ENCODE results near the gene GPRC5C.

GPRC5C gene

DNA sequence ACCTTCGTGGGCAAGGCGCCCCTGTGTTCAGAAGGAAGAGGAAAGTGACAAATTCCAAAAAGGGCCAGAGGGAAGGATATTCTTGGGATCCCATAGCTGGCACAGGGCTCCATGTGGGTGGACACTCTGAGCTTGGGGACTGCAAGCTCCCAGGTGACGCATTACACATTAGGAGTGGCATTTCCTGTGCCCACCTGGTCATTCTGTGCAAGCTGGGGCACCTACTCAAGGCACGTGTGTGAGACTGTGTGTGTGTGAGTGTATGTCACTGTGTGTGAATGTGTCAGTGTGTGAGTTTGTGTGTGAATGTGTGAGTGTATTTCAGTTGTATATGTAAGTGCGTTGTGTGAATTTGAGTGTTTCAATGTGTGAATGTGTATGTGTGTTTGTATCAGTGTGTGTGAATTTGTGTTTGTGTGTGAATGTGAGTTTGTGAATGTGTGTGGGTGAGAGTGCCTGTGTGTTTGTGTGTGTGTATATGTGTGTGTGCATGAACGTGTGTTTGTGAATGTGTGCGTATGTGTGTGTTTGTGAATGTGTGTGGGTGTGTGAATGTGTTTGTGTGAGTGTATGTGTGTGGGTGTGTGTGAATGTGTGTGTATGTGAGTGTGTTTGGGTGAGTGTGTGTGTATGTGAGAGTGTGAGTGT is 33.0 kb downstream of the GPRC5C start:
- H3K4me3 ChIP-seq (ENCODE audit: low read depth, low read length) = peak overlapping the region; percentile 82
- DNase-seq (ENCODE audit: low read depth) = peak; percentile 14
- TF ChIP-seq CTCF (IDR thresholded peaks at IDR 0.05; ENCODE audit: insufficient read depth, low read depth, low read length, missing control alignments) = no peak

GRCh38 chr17:74465378-74466110 is 33.7 kb downstream of the GPRC5C start:
- DNase-seq (ENCODE audit: low read depth) = no peak

DNA sequence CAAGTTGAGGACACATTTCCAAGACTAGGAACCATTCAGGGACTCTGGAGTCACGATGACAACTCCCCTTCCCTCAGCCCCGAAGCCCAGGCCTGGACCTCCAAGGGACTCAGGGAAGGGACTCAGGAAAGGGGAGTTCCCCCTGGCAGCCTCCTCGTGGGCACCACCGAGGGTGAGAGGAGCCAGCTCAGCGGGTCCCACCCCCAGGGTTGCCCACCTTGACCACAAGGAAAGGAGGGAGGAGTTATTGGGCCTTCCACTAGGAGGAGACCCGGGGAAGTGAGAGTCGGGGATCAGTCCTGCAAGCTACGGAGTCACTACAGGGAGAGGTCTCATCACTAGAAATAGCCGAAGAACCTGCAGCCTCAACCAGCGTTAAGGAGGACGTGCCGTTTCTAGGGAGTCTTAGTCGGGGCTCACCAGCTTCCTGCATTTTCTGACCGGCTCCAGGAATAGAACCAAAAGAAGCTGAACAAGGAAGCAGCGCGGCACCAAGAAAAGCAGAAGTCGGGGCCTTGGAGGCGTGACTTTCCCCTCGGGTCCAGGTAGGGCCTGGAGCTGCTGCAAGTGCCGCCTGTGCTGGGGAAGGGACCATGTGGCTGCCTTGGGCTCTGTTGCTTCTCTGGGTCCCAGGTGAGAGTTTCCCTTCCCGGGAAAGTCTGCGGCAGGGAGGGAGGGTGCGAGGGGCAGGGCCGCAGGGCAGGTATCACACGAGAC is 34.4 kb downstream of the GPRC5C start, which contains the start of gene CD300A:
Gene CD300A (plus strand): TSS at position 524 of the 717 bp plus-strand sequence. CDS start 70 bp downstream, at position 594.
- DNase-seq (ENCODE audit: low read depth) = peak; percentile 68
- peak; percentile 11 for TF ChIP-seq CTCF (IDR thresholded peaks at IDR 0.05; ENCODE audit: insufficient read depth, low read depth, low read length, missing control alignments)
- H3K4me3 ChIP-seq (ENCODE audit: low read depth, low read length) = peak within 1 kb of the TSS; percentile 82

More at GRCh38 chr17:74465378-74466110, 33.7 kb downstream of the GPRC5C start:
- peak overlapping the region; percentile 82 for H3K4me3 ChIP-seq (ENCODE audit: low read depth, low read length)
- no peak for TF ChIP-seq CTCF (IDR thresholded peaks at IDR 0.05; ENCODE audit: insufficient read depth, low read depth, low read length, missing control alignments)

GRCh38 chr17:74466828-74467184 is 34.9 kb downstream of the GPRC5C start:
- peak; percentile 45 for DNase-seq (ENCODE audit: low read depth)
- TF ChIP-seq CTCF (IDR thresholded peaks at IDR 0.05; ENCODE audit: insufficient read depth, low read depth, low read length, missing control alignments) = no peak
- peak overlapping the region; percentile 82 for H3K4me3 ChIP-seq (ENCODE audit: low read depth, low read length)

- no peak for TF ChIP-seq CTCF (IDR thresholded peaks at IDR 0.05; ENCODE audit: insufficient read depth, low read depth, low read length, missing control alignments)
- H3K4me3 ChIP-seq (ENCODE audit: low read depth, low read length) = peak overlapping the region; percentile 82
- DNase-seq (ENCODE audit: low read depth) = peak; percentile 91
Measured at GRCh38 chr17:74467221-74467951, 35.5 kb downstream of the GPRC5C start.

- DNase-seq (ENCODE audit: low read depth) = no peak
- H3K4me3 ChIP-seq (ENCODE audit: low read depth, low read length) = no peak overlapping the region
- no peak for TF ChIP-seq CTCF (IDR thresholded peaks at IDR 0.05; ENCODE audit: insufficient read depth, low read depth, low read length, missing control alignments)
Measured at GRCh38 chr17:74471341-74471740, 39.5 kb downstream of the GPRC5C start.
